HepG2 (cell line): ENCODE data around the gene UNC93A. TPM values are rescaled to one million over a fixed set of nuclear protein-coding genes. Genes with fewer than 3 reads are reported as not detected.
A peak's percentile ranks its signal among the peaks of the same experiment; 100 is the strongest.

Experiments
- ATF1 ChIP-seq: IDR thresholded peaks from 2 replicates; pipeline ENCODE4 v1.6.1; 2016; ENCODE audit warnings: mild to moderate bottlenecking, control low read depth
- GATAD1 ChIP-seq: IDR thresholded peaks from 2 replicates; pipeline ENCODE4 v1.6.1; 2016; ENCODE audit warnings: missing genetic modification reagents, missing compliant biosample characterization
- KMT2A ChIP-seq: sonication (generic); formaldehyde crosslinking; IDR thresholded peaks from 2 replicates; pipeline ENCODE4 v1.4.0; 2020; ENCODE audit warnings: missing genetic modification reagents
- ZBTB38 ChIP-seq: sonication (generic); formaldehyde crosslinking; IDR thresholded peaks from 2 replicates; pipeline ENCODE4 v1.5.1; 2020; ENCODE audit warnings: mild to moderate bottlenecking, missing genetic modification reagents
- ZNF24 ChIP-seq: fragments of 450-650 bp; IDR thresholded peaks from 2 replicates; pipeline ENCODE4 v1.6.1; 2017; ENCODE audit warnings: antibody characterized with exemption, mild to moderate bottlenecking
- ZNF564 ChIP-seq: sonication (generic); formaldehyde crosslinking; IDR thresholded peaks from 2 replicates; pipeline ENCODE4 v1.8.1; 2023; ENCODE audit warnings: mild to moderate bottlenecking, missing genetic modification reagents
- ZNF589 ChIP-seq: sonication (generic); formaldehyde crosslinking; conservative IDR thresholded peaks from 2 replicates; pipeline ENCODE4 v1.8.0; 2022; ENCODE audit warnings: mild to moderate bottlenecking, moderate library complexity, missing genetic modification reagents
- ZNF670 ChIP-seq: sonication (generic); formaldehyde crosslinking; IDR thresholded peaks from 2 replicates; pipeline ENCODE4 v1.8.0; 2022; ENCODE audit warnings: mild to moderate bottlenecking, missing genetic modification reagents, borderline replicate concordance
- ZNF713 ChIP-seq: sonication (generic); formaldehyde crosslinking; IDR thresholded peaks from 2 replicates; pipeline ENCODE4 v1.4.0; 2020; ENCODE audit warnings: mild to moderate bottlenecking, missing genetic modification reagents
- ZNF816 ChIP-seq: sonication (generic); formaldehyde crosslinking; IDR thresholded peaks from 2 replicates; pipeline ENCODE4 v1.8.0; 2022; ENCODE audit warnings: missing genetic modification reagents, mild to moderate bottlenecking, borderline replicate concordance
- polyA plus RNA-seq, 8 experiments: library from polyadenylated mRNA; depleted of rRNA in 3 of 8; stranded (reverse) in 7 of 8; unstranded in 1 of 8; fragments of >200 nt; fragmentation: Illumina TruSeq in 4 of 8; extraction: Trizol in 4 of 8; gene quantifications; 2 replicates each; pipeline versions ENCODE4 v1.2.1 to v1.2.3, GENCODE V29; 2011 to 2016; ENCODE audit warnings: low read depth in 4 of 8, missing spikeins in 1 of 8, mixed read lengths in 1 of 8; ENCODE audit not compliant: insufficient read depth in 1 of 8
- total RNA-seq, 5 experiments: library from RNA; depleted of rRNA; stranded (reverse); fragments of >200 nt; fragmentation: Illumina TruSeq; extraction: Trizol; gene quantifications; 2 replicates each; pipeline ENCODE4 v1.2.3, GENCODE V29; 2016; ENCODE audit warnings: low read depth in 1 of 5
- TF ChIP-seq, protein P1 (sequence below): IDR thresholded peaks from 2 replicates; pipeline ENCODE4 v1.6.1; 2012; ENCODE audit warnings: low read length, improper control_type of control experiment
- TF ChIP-seq, protein P2 (sequence below): IDR thresholded peaks from 2 replicates; pipeline ENCODE4 v1.6.1; 2016
- TF ChIP-seq, protein P3 (sequence below): sonication (generic); formaldehyde crosslinking; IDR thresholded peaks from 2 replicates; pipeline ENCODE4 v1.5.1; 2020; ENCODE audit warnings: mild to moderate bottlenecking, moderate library complexity, missing genetic modification reagents
- TF ChIP-seq, protein P4 (sequence below): sonication (generic); formaldehyde crosslinking; IDR thresholded peaks from 2 replicates; pipeline ENCODE4 v1.9.0; 2021; ENCODE audit warnings: missing genetic modification reagents, borderline replicate concordance
- TF ChIP-seq, protein P5 (sequence below): sonication (generic); formaldehyde crosslinking; IDR thresholded peaks from 2 replicates; pipeline ENCODE4 v1.4.0; 2020; ENCODE audit warnings: missing genetic modification reagents

Gene UNC93A
- total and polyA plus RNA-seq, 2 of the 13 experiments (the other 11 are each of a cell fraction or from before 2014, with no cell fraction given), result 11.0 to 42.7 TPM

DNA sequence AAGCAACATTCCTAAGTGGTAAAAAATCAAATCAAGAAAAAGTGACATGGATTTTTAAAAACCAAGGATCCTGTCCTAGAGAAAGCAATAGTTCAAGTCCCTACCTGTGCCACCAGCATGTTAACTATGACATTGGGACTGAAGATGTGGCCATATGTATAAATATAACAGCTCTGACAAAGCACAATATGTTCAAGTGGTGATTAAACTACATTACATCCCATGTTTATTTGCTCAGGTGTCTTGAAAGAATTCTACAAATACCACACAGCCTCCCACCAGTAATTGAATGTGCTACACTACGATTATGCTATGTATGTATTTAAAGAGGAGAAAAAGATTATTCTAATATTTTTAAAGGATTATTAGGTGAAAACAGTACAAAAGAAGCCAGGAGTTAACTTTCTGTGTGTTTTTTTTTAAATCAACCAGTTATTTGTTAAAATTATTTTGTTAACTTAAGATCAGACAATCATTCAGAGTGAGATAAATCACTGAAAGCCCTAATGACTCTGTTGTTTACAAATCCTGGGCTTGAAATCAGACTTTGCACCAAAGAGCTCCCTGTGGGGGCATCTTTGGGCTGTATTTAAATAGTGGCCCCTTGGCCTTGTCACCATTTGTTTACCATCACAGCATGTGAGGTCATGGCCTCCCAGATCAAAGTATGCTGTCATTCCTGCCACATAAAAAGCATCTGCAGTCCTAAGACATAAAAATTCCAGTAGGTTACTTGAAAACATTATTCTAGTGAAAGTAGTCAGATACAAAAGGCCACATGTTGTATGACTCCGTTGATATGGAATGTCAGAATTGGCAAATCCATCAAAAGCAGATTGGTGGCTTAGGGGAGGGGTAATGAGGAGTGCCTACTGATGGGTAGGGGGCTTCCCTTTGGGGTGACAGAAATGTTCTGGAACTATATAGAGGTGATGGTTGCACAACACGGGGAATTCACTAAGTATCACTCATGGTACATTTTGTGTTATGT is 50.8 kb downstream of the UNC93A start (continued):
- TF ChIP-seq, protein P1, sequence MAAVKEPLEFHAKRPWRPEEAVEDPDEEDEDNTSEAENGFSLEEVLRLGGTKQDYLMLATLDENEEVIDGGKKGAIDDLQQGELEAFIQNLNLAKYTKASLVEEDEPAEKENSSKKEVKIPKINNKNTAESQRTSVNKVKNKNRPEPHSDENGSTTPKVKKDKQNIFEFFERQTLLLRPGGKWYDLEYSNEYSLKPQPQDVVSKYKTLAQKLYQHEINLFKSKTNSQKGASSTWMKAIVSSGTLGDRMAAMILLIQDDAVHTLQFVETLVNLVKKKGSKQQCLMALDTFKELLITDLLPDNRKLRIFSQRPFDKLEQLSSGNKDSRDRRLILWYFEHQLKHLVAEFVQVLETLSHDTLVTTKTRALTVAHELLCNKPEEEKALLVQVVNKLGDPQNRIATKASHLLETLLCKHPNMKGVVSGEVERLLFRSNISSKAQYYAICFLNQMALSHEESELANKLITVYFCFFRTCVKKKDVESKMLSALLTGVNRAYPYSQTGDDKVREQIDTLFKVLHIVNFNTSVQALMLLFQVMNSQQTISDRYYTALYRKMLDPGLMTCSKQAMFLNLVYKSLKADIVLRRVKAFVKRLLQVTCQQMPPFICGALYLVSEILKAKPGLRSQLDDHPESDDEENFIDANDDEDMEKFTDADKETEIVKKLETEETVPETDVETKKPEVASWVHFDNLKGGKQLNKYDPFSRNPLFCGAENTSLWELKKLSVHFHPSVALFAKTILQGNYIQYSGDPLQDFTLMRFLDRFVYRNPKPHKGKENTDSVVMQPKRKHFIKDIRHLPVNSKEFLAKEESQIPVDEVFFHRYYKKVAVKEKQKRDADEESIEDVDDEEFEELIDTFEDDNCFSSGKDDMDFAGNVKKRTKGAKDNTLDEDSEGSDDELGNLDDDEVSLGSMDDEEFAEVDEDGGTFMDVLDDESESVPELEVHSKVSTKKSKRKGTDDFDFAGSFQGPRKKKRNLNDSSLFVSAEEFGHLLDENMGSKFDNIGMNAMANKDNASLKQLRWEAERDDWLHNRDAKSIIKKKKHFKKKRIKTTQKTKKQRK, result no peak
- TF ChIP-seq ATF1 (CRISPR knock-in tag) (peak; percentile 87), ZBTB38 (no peak), KMT2A (CRISPR knock-in tag) (peak; percentile 71; the same call in 1 of the 2 replicates), ZNF24 (peak; percentile 44; the same call in 1 of the 2 replicates), ZNF670 (CRISPR knock-in tag) (peak; percentile 84; the same call in 1 of the 2 replicates), GATAD1 (peak; percentile 76; the same call in 1 of the 2 replicates), ZNF816 (peak; percentile 83; the same call in 1 of the 2 replicates), ZNF589 (CRISPR knock-in tag) (no peak), ZNF713 (no peak), ZNF564 (CRISPR knock-in tag) (peak; percentile 82)
- TF ChIP-seq, protein P2, sequence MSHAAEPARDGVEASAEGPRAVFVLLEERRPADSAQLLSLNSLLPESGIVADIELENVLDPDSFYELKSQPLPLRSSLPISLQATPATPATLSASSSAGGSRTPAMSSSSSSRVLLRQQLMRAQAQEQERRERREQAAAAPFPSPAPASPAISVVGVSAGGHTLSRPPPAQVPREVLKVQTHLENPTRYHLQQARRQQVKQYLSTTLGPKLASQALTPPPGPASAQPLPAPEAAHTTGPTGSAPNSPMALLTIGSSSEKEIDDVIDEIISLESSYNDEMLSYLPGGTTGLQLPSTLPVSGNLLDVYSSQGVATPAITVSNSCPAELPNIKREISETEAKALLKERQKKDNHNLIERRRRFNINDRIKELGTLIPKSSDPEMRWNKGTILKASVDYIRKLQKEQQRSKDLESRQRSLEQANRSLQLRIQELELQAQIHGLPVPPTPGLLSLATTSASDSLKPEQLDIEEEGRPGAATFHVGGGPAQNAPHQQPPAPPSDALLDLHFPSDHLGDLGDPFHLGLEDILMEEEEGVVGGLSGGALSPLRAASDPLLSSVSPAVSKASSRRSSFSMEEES (CRISPR knock-in tag), result peak; percentile 98
- TF ChIP-seq, protein P3, sequence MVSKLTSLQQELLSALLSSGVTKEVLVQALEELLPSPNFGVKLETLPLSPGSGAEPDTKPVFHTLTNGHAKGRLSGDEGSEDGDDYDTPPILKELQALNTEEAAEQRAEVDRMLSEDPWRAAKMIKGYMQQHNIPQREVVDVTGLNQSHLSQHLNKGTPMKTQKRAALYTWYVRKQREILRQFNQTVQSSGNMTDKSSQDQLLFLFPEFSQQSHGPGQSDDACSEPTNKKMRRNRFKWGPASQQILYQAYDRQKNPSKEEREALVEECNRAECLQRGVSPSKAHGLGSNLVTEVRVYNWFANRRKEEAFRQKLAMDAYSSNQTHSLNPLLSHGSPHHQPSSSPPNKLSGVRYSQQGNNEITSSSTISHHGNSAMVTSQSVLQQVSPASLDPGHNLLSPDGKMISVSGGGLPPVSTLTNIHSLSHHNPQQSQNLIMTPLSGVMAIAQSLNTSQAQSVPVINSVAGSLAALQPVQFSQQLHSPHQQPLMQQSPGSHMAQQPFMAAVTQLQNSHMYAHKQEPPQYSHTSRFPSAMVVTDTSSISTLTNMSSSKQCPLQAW (CRISPR knock-in tag), result peak; percentile 93
- TF ChIP-seq, protein P4, sequence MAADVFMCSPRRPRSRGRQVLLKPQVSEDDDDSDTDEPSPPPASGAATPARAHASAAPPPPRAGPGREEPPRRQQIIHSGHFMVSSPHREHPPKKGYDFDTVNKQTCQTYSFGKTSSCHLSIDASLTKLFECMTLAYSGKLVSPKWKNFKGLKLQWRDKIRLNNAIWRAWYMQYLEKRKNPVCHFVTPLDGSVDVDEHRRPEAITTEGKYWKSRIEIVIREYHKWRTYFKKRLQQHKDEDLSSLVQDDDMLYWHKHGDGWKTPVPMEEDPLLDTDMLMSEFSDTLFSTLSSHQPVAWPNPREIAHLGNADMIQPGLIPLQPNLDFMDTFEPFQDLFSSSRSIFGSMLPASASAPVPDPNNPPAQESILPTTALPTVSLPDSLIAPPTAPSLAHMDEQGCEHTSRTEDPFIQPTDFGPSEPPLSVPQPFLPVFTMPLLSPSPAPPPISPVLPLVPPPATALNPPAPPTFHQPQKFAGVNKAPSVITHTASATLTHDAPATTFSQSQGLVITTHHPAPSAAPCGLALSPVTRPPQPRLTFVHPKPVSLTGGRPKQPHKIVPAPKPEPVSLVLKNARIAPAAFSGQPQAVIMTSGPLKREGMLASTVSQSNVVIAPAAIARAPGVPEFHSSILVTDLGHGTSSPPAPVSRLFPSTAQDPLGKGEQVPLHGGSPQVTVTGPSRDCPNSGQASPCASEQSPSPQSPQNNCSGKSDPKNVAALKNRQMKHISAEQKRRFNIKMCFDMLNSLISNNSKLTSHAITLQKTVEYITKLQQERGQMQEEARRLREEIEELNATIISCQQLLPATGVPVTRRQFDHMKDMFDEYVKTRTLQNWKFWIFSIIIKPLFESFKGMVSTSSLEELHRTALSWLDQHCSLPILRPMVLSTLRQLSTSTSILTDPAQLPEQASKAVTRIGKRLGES (CRISPR knock-in tag), result 0 out of 2 replicates have a peak, but pooled peaks have one; percentile 59
- TF ChIP-seq, protein P5, sequence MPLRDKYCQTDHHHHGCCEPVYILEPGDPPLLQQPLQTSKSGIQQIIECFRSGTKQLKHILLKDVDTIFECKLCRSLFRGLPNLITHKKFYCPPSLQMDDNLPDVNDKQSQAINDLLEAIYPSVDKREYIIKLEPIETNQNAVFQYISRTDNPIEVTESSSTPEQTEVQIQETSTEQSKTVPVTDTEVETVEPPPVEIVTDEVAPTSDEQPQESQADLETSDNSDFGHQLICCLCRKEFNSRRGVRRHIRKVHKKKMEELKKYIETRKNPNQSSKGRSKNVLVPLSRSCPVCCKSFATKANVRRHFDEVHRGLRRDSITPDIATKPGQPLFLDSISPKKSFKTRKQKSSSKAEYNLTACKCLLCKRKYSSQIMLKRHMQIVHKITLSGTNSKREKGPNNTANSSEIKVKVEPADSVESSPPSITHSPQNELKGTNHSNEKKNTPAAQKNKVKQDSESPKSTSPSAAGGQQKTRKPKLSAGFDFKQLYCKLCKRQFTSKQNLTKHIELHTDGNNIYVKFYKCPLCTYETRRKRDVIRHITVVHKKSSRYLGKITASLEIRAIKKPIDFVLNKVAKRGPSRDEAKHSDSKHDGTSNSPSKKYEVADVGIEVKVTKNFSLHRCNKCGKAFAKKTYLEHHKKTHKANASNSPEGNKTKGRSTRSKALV (CRISPR knock-in tag), result peak; percentile 81
